HG03565 (cell line): ENCODE results near the gene SPPL3.

Source experiments
- ATAC-seq: cut with Tn5 transposase; IDR thresholded peaks from one replicate; pipeline ENCODE4 v1.9.1; 2021; ENCODE audit warnings: mild to moderate bottlenecking, moderate library complexity; ENCODE audit not compliant: unreplicated experiment

Gene SPPL3

DNA sequence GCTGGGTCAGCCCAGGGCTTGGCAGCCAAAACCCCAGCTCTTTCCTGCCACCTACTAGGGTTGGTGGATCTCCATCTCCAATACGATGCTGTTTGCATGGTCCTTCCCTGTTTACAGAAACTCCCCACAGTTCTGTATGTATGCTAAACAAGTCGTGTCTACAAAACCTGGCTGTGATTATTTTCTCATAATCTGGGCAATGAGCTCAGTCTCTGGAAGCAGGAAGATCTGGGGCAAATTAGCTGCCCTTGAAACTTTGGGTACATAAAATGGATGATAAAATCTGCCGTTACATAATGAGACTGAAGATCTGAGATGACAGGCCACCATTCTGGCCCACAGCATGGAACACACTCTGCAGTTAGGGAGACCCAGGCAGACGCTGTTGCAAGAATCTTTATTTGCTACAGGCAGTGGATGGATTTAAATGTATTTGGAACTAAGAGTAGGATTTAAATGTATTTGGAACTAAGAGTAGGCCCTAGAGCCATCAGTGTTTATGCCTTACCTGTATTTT is 146.9 kb downstream of the SPPL3 start:
- ATAC-seq, result no peak

DNA sequence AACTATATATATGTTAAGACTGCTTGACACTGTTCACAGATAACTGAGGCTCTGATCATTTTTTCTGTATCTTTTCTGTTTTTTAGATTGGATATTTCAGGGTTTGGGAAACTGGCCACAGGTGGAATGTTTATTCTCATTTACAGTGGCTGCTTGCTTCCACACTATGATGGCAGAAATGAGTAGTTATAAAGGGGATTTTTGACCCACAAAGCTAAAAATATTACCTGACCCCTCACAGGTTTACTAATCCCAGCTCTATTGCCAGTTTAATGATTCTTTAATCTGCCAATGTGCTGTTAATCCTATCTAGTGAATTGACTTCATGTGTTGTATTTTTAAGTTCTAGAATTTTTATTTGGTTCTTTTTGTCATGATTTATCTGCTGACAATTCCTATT is 148.9 kb downstream of the SPPL3 start:
- no peak for ATAC-seq

DNA sequence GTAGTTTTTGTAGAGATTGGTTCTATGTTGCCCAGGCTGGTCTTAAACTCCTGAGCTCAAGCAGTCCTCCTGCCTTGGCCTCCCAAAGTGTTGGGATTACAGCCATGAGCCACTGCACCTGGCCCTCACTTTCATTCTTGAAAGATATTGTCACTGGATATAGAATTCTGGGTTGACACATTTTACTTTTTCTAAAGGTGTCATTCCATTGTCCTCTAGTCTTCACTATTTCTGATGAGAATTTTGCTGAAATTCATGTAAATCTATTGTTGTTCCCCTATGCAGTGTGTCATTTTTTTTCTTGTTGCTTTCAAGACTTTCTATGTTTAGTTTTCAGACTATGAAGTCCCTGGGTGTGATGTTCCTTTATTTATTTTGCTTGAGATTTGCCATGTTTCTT is 149.4 kb downstream of the SPPL3 start:
- no peak for ATAC-seq

DNA sequence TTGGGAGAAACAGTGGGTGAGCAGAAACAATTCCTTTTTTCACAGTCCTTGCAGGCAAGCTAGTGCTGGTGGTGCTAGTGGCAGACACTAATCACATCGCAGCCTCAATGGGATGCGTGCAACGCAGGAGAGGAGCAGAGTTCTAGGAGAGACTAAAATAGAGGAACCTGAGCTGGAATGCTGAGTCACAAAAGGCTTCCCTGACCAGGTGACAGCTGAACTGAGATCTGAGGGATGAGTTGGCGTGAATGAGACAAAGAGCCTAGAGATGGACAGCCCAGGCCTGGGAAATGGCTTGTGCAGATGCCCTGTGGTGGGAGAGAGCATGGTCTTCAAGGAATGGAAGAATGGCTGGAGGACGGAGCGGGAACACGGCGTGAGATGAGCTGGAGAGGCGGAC is 152.8 kb downstream of the SPPL3 start:
- no peak for ATAC-seq

DNA sequence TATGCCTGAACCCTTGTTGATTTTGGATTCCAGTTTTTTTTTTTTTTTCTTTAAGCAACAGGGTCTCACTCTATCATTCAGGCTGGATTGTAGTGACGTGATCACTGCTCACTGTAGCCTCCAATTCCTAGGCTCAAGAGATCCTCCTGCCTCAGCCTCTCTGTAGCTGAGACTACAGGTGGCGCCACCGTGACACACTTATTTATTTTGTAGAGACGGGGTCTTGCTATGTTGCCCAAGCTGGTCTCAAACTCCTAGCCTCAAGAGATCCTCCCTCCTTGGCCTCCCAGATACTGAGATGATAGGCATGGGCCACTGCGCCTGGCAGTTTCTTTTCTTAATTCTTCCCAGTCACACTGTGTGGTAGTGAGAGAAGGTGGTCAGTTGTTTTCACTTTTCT is 153.4 kb downstream of the SPPL3 start:
- ATAC-seq, result no peak

DNA sequence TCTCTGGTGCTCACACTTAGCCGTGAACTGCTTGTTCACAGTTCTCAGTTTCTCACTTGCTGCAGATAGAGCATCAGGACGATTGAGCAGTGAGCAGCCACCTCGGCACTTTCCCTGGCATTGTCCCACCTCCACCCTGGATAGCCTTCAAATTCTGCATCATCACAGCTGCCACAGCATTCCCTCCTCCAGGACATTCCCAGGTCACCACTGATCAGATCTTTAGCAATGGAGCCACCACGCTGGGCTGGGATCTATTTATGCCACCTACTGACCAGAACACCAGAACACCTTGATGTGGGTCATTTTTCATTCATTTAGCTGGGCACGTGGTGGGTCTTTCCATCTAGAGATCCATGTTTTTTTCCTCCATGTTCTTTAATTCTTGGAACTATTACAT is 154.9 kb downstream of the SPPL3 start:
- no peak for ATAC-seq

DNA sequence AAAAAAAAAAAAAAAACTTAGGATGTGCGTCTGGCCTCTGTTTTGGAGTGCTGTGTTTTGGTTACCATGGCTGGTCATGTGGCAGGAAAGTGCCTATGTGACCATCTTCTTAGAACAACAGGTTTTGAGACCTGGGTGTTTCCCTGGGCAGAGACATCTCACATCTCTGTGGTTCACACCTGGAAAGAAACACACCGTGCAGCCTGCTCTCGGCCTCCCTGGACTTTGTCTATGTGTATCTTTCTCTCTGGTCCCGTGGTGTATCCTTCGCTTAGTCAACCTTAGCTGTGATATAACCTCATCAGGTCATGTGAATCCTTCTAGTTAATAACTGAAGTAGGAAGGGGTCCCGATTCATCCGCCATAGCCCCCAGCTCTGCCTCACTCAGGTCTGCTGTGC is 155.9 kb downstream of the SPPL3 start:
- ATAC-seq, result no peak

DNA sequence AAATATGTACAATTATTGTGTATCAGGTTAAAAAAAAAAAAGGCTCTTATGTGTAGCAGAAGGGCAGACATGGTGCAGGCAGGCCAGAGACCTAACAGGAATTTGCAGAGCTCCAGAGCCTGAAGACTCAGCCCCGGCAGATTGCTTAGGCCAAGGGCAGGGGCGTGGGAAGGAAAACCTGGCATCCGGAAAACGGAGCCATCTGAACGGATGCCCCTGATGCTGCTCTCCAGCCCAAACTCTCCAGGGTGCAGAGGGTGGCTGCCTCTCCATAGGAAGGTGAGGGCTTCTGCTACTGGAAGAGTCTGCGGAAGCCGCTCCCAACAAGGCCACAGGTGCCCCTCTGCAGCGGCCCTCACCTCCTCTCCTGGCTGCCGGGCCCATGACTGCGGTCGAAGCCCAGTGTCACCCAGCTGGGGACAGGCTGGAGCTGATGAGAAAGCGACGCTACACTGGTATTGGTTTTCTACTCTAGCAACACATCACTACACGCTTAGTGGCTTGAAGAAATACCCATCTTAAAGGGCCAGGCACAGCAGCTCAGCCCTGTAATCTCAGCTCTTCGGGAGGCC is 159.2 kb downstream of the SPPL3 start:
- ATAC-seq, result no peak

DNA sequence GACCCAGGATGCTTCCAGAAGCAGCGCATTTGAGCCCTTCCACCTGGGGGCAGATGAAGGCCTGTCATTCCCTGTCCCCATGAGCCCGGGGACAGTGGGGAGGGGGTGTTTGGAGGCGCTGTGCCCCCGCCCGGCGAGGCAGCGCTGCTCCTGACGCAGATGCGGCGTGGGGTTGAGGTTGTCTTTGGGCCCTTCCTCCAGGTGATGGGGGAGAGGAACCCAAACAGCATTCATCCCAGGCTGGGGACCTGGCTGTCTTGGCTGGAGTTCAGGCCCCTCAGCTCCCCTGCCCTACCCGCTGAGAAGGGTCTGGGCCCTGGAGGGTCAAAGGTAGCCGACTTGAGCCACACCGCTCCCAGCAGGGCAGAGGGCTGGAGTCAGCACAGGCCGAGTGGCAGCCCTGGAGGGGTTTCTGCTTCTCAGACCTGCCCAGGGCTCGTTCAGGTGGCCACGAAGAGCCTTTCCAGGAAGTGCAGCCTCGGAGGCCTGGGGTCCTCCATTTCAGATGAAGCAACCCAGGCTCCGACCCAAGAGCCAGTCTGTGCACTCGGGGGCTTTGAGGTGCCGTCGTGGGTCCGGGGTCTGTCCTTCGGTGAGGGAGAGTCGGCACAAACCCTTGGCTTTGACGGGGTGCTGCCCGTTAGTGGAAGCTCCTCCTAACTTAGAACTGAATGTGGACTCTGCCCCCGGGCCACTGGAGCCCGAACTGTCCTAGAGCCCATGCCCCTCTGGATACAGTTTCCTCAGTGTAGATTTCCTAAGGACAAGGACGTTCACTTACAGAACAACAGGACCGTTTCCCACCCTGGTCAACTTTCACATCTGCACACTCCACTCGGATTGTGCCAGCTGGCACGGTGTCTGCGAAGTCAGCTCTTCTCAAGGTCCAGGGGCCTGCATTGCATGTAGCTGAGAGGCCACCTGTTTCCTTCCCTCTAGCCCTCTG is 162.4 kb downstream of the SPPL3 start:
- no peak for ATAC-seq

DNA sequence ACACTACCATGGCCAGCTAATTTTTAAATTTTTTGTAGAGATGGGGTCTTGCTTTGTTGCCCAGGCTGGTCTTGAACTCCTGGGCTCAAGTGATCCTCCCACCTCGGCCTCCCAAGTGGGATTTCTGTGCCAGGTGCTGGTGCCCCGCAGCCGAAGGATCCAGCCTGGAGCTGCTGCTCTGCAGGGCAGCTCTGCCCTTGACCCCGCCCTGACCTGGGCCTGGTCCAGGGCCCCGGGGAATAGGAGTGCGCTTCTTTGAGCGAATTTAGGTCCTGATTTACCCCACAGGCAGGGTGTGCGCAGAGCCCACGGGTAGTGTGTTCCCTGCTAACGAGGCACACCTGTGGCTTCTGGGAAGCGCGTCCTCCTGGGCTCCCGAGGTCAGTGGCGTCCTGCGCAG is 163.3 kb downstream of the SPPL3 start:
- no peak for ATAC-seq

DNA sequence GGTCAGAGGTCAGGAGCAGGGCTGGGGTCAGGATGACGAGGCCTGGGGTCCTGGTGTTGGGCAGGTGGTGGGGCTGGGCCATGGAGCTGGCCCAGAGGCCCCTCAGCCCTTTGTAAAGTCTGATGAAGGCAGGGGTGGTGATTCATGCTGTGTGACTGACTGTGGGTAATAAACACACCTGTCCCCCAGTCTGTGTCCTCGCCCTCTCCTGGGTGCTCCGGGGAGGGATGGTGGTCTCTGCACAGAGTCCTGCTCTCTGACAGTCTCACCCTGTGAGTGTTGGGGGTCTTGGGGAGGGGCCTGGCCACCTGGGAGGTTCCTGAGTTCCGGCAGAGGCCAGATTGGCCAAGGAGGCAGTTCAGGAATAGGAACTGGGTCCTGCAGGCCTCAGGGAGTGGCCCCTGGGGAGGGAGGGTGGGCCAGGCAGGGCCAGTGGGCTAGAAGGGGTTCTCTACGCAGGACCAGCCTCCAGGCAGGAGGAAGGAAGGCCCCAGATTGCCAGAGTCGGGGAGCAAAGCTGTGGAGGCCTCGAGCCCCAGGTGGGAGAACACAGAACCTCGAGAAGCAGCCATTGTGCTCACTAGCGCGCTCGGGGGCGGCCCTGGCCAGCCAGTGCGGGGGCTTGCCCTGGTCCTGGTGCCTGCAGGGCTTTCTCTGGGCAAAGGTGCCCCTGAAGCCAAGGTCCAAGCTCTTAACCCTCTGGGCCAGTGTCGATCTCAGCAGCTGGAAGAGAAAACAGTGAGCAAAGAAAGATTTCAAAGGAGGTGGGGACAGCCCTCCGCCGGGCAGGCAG is 164.1 kb downstream of the SPPL3 start:
- ATAC-seq, result no peak

DNA sequence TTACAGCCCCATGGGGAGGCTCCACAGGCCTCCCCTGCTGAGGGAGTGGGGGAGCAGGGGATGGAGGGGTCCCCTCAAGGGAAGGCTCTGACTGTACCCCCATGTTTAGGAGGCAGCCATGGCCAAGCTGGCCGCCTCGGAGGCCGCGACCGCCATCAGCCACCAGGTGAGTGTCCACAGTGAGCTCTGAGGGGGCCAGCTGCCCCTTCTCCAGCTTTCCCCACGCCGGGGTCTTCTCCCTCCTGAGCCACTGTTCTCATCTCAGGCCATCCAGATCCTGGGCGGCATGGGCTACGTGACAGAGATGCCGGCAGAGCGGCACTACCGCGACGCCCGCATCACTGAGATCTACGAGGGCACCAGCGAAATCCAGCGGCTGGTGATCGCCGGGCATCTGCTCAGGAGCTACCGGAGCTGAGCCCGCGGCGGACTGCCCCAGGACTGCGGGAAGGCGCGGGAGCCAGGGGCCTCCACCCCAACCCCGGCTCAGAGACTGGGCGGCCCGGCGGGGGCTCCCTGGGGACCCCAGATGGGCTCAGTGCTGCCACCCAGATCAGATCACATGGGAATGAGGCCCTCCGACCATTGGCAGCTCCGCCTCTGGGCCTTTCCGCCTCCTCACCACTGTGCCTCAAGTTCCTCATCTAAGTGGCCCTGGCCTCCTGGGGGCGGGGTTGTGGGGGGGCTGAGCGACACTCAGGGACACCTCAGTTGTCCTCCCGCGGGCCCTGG is 165.0 kb downstream of the SPPL3 start:
- no peak for ATAC-seq

DNA sequence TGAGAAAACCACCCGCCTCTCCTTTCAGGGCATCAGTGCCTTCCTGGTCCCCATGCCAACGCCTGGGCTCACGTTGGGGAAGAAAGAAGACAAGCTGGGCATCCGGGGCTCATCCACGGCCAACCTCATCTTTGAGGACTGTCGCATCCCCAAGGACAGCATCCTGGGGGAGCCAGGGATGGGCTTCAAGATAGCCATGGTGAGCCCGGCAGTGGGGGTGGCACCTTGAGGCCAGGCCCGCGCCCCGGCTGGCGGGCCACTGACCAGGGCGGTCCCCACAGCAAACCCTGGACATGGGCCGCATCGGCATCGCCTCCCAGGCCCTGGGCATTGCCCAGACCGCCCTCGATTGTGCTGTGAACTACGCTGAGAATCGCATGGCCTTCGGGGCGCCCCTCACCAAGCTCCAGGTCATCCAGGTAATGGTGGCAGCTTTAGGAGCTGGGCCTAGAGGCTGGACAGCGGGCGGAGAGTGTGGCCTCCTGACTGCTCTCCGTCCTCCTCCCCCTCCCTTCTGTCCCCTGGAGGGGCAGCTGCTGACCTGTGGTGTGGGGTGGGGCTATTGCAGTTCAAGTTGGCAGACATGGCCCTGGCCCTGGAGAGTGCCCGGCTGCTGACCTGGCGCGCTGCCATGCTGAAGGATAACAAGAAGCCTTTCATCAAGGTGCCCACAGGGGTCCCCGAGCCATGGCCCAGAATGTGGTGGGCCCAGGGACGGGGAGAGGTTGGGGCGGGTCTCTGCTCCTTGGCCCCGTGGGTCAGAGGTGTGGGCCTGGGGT is 165.7 kb downstream of the SPPL3 start:
- ATAC-seq, result no peak

DNA sequence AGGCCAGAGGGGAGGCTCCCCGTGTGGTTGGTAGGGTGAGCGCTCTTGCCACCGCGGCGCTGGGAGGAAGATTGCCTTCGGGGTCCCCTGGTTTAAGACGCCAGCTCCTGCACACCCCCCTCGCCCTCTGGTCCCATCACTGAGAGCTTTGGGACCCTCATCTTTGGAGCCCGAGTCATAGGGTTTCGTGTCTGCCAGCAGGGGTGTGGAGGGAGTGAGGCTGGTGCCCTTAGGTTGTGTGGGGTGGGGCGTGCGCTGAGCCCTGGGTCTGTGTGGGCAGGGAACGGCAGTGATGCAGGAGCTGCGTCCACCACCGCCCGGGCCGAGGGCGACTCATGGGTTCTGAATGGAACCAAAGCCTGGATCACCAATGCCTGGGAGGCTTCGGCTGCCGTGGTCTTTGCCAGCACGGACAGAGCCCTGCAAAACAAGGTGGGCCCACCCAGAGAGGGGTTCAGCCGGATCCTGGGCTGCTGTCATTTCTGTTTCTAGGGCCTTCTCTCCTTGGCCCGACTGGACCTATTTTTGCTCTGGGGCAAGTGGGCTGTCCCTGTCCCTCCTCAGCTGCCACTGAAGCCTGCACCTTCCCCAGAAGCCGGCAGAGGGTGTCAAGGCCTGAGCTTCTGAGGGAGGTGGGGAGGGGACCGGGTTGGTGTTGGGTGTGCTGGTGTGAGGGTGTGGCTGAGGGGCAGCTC is 166.5 kb downstream of the SPPL3 start:
- no peak for ATAC-seq

DNA sequence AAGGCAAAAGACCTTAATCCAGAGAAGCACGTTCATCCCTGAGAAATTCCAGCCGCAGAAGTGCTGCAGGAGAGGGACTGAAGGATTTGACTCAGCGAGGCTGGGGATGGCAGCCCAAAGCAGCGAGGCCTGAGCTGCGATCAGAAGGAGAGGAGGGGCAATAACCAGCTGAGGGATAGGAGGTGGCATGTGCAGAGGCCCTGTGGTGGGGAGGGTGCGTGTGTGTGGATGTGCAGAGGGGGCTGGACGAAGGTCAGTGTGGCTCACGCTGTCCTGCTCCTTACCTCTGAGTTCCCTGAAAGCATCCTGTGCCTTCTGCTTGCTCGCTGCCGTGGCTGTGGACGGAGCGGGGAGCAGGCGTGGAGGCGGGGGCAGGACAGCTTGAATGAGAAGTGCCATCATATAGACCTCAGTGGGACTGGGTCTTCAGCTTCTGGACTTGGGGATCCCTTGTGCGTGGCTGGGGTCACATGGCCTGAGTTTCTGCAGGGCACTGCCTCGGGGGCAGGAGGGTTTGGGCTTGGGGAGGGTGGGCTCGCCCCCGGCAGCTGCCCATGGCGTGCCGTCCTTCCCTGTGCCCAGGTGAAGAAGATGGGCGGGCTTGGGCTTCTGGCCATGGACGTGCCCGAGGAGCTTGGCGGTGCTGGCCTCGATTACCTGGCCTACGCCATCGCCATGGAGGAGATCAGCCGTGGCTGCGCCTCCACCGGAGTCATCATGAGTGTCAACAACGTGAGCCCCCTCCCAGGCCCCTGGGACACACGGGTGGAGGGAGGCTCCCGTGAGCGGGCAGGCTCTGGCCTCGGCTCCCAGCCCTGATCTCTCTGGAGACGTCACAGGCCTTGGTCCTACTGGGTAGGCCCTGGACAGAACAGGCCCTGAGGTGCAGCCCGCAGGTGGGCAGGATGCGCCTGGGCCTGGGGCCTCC is 167.5 kb downstream of the SPPL3 start:
- no peak for ATAC-seq

DNA sequence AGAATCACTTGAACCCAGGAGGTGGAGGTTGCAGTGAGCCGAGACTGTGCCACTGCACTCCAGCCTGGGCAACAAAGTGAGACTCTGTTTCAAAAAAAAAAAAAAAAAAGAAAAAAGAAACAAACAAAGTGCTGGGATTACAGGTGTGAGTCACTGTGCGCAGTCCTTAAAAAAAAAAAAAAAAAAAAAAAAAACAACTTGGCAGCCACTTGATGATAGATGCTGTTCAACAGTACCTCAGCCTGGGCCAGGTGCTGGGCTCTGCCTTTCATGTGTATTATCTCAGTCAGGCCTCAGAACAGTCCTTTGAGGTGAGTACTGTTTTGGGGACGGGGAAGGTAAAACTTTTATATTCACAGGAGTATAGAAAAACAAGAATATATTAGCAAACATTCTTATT is 169.0 kb downstream of the SPPL3 start:
- no peak for ATAC-seq

DNA sequence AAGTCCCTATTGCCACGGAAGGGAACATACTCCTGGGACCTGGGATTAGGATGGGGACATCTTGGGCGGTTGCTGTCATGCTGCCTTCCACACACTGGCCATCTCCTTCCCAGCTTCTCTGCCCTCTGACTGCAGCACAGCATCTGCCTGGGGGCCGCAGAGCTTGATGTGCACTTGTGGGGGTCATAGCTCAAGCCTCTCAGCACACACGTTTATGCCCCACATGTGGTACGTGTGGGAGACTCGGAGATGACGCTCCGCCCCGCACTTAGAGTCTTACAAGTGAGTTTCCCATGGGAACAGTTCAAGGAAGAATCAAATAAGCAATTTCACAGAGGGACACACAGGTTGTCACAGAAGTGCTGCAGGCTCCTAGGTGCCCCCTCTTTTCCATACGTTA is 169.9 kb downstream of the SPPL3 start:
- no peak for ATAC-seq

DNA sequence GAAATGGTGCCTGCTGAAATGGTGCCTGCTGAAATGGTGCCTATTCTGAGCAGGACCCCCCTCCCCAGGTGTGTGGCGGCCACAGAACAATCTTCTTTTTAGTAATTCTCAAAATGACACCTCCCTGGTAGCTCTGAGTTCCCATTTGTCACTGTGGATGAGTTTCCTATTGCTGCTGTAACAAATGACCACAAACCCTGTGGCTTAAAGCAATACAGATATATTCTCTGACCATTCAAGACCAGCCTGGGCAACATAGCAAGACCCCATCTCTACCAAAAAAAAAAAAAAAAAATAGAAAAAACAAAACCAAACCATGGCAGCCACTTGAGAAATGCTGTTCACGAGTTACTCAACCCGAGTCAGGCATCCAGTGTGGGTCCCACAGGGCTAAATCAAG is 170.6 kb downstream of the SPPL3 start:
- ATAC-seq, result no peak
